ENCODE results near the gene GLRA1. TPM values are rescaled to one million over a fixed set of nuclear protein-coding genes. Genes with fewer than 3 reads are reported as not detected.

GLRA1 gene
- total RNA-seq, 1 donor from 2014 or later, result 0.39 TPM

- no peaks in the 10 kb centered on the region for H3K9me3 Mint-ChIP-seq
These were observed 103.7 kb downstream of the GLRA1 start for GRCh38 chr5:151820903-151821302.

GRCh38 chr5:151820271-151820670 is 104.4 kb downstream of the GLRA1 start:
- no peaks in the 10 kb centered on the region for H3K9me3 Mint-ChIP-seq

More at GRCh38 chr5:151820903-151821302, 103.7 kb downstream of the GLRA1 start:
- no peak for TF ChIP-seq CTCF (conservative IDR thresholded peaks at IDR 0.05)
- DNase-seq (ENCODE audit: extremely low spot score, unreplicated experiment), result no peak
- Mint-ChIP-seq H3K27ac (no peak overlapping the region), H3K4me1 (ENCODE audit: unreplicated experiment) (peaks cover 14% of the 10 kb centered on the region), H3K27me3 (no peaks in the 10 kb centered on the region), H3K4me3 (no peak overlapping the region), H3K36me3 (peaks cover 3% of the 10 kb centered on the region)

GRCh38 chr5:151819830-151820229 is 104.8 kb downstream of the GLRA1 start:
- DNase-seq (ENCODE audit: extremely low spot score, unreplicated experiment), result no peak
- no peak overlapping the region for H3K27ac Mint-ChIP-seq
- no peaks in the 10 kb centered on the region for H3K9me3 Mint-ChIP-seq
- H3K36me3 Mint-ChIP-seq, result peaks cover 3% of the 10 kb centered on the region
- no peak overlapping the region for H3K4me3 Mint-ChIP-seq
- H3K4me1 Mint-ChIP-seq (ENCODE audit: unreplicated experiment), result peaks cover 9% of the 10 kb centered on the region
- H3K27me3 Mint-ChIP-seq, result no peaks in the 10 kb centered on the region
- TF ChIP-seq CTCF (conservative IDR thresholded peaks at IDR 0.05), result no peak

More at GRCh38 chr5:151820271-151820670, 104.4 kb downstream of the GLRA1 start:
- Mint-ChIP-seq H3K27ac (no peak overlapping the region), H3K4me1 (ENCODE audit: unreplicated experiment) (peaks cover 10% of the 10 kb centered on the region), H3K27me3 (no peaks in the 10 kb centered on the region), H3K36me3 (no peaks in the 10 kb centered on the region), H3K4me3 (no peak overlapping the region)
- no peak for TF ChIP-seq CTCF (conservative IDR thresholded peaks at IDR 0.05)
- DNase-seq (ENCODE audit: extremely low spot score, unreplicated experiment), result no peak

- Mint-ChIP-seq H3K4me3 (no peak overlapping the region), H3K27ac (no peak overlapping the region), H3K4me1 (ENCODE audit: unreplicated experiment) (peaks cover 3% of the 10 kb centered on the region), H3K27me3 (no peaks in the 10 kb centered on the region), H3K36me3 (peaks cover 36% of the 10 kb centered on the region), H3K9me3 (no peaks in the 10 kb centered on the region)
- no peak for DNase-seq (ENCODE audit: extremely low spot score, unreplicated experiment)
- TF ChIP-seq CTCF (conservative IDR thresholded peaks at IDR 0.05), result no peak
These were observed 109.6 kb downstream of the GLRA1 start for GRCh38 chr5:151815051-151815450.

- no peak for TF ChIP-seq CTCF (conservative IDR thresholded peaks at IDR 0.05)
- H3K27me3 Mint-ChIP-seq, result no peaks in the 10 kb centered on the region
- no peak overlapping the region for H3K4me3 Mint-ChIP-seq
- H3K4me1 Mint-ChIP-seq (ENCODE audit: unreplicated experiment), result peaks cover 3% of the 10 kb centered on the region
- H3K27ac Mint-ChIP-seq, result no peak overlapping the region
- H3K36me3 Mint-ChIP-seq, result peaks cover 51% of the 10 kb centered on the region
- no peaks in the 10 kb centered on the region for H3K9me3 Mint-ChIP-seq
- no peak for DNase-seq (ENCODE audit: extremely low spot score, unreplicated experiment)
These were observed 111.8 kb downstream of the GLRA1 start for GRCh38 chr5:151812757-151813309.

All from type B pancreatic cell (in vitro differentiated cells).